IMR-90 (cell line): ENCODE measurements around the gene CREB5. TPM values are rescaled to one million over a fixed set of nuclear protein-coding genes. Genes with fewer than 3 reads are reported as not detected.

ENCODE experiments used
- ATAC-seq: fragments of 200-7000 bp; cut with Tn5 transposase; 2 replicates; pipeline ENCODE4 v1.9.1; 2020; ENCODE audit warnings: low read depth, mild to moderate bottlenecking, moderate library complexity
- BruUV-seq: library from RNA; stranded (reverse); fragments of 400-500 nt; replicated peaks from 2 replicates; lab custom pipeline; 2021; lab: Mats Ljungman, UMichigan
- CTCF ChIA-PET: fragments of 300-600 bp; formaldehyde crosslinking; extraction: SDS; loops from one replicate; lab custom pipeline; 2021; ENCODE audit warnings: antibody characterized with exemption; lab: Yijun Ruan, JAX
- POLR2A ChIA-PET: fragments of 300-600 bp; sonication (Branson Sonifier 250); formaldehyde crosslinking; loops from one replicate; lab custom pipeline; 2022; ENCODE audit warnings: antibody characterized with exemption; ENCODE audit not compliant: unreplicated experiment; lab: Charles Lee
- DNase-seq: peaks from one replicate; pipeline ENCODE4 v3.0.0; 2013
- H2AFZ ChIP-seq: replicated peaks from 2 replicates; pipeline ENCODE3; 2013; ENCODE audit warnings: low read length, mild to moderate bottlenecking; ENCODE audit not compliant: poor library complexity
- H2AK5ac ChIP-seq: 2 replicates; pipeline ENCODE4 v1.6.1; 2013; ENCODE audit warnings: low read depth, low read length, inconsistent platforms
- H2AK9ac ChIP-seq: replicated peaks from 2 replicates; pipeline ENCODE3; 2013; ENCODE audit warnings: mild to moderate bottlenecking, low read depth, low read length, moderate library complexity; ENCODE audit not compliant: poor library complexity
- H2BK120ac ChIP-seq: 2 replicates; pipeline ENCODE4 v1.6.1; 2013; ENCODE audit warnings: low read depth, low read length, inconsistent platforms
- H2BK15ac ChIP-seq: 3 replicates; pipeline ENCODE4 v1.6.1; 2013; ENCODE audit warnings: low read depth, low read length, inconsistent platforms
- H2BK20ac ChIP-seq: 2 replicates; pipeline ENCODE4 v1.6.1; 2013; ENCODE audit warnings: low read depth, mild to moderate bottlenecking, inconsistent platforms, low read length, moderate library complexity
- H2BK5ac ChIP-seq: 2 replicates; pipeline ENCODE4 v1.6.1; 2013; ENCODE audit warnings: mild to moderate bottlenecking, low read depth, low read length, inconsistent platforms; ENCODE audit not compliant: poor library complexity, severe bottlenecking
- H3K14ac ChIP-seq: replicated peaks from 2 replicates; pipeline ENCODE4 v1.6.1; 2013; ENCODE audit warnings: low read depth, low read length, inconsistent platforms
- H3K18ac ChIP-seq: 2 replicates; pipeline ENCODE4 v1.6.1; 2013; ENCODE audit warnings: low read depth, low read length, control low read depth
- H3K23ac ChIP-seq: 2 replicates; pipeline ENCODE4 v1.6.1; 2013; ENCODE audit warnings: low read depth, low read length, inconsistent platforms
- H3K27ac ChIP-seq: 2 replicates; pipeline ENCODE4 v1.5.1; 2013; ENCODE audit warnings: mild to moderate bottlenecking, control low read depth, low read length; ENCODE audit not compliant: insufficient read depth
- H3K27me3 ChIP-seq: 2 replicates; pipeline ENCODE4 v1.6.1; 2013; ENCODE audit warnings: low read length; ENCODE audit not compliant: control insufficient read depth, insufficient read depth
- H3K36me3 ChIP-seq: 2 replicates; pipeline ENCODE4 v1.6.1; 2013; ENCODE audit warnings: low read length, mixed read lengths; ENCODE audit not compliant: control insufficient read depth, insufficient read depth
- H3K4ac ChIP-seq: 2 replicates; pipeline ENCODE4 v1.6.1; 2013; ENCODE audit warnings: low read depth, low read length, inconsistent platforms
- H3K4me1 ChIP-seq: 2 replicates; pipeline ENCODE4 v1.6.1; 2013; ENCODE audit warnings: low read length, mixed read lengths; ENCODE audit not compliant: control insufficient read depth, insufficient read depth
- H3K4me2 ChIP-seq: 2 replicates; pipeline ENCODE4 v1.6.1; 2013; ENCODE audit warnings: low read depth, mild to moderate bottlenecking, control low read depth, low read length, moderate library complexity
- H3K4me3 ChIP-seq: 2 replicates; pipeline ENCODE4 v1.5.1; 2013; ENCODE audit warnings: low read depth, mild to moderate bottlenecking, control low read depth, low read length, moderate library complexity; ENCODE audit not compliant: insufficient read depth
- H3K56ac ChIP-seq: 2 replicates; pipeline ENCODE4 v1.6.1; 2013; ENCODE audit warnings: low read length, inconsistent platforms; ENCODE audit not compliant: insufficient read depth; ENCODE audit errors: extremely low read depth
- H3K79me1 ChIP-seq, 2 experiments: 2 replicates each; pipeline ENCODE4 v1.6.1; 2013; ENCODE audit warnings: low read length in 2 of 2, inconsistent platforms in 1 of 2, low read depth in 1 of 2
- H3K9ac ChIP-seq: 2 replicates; pipeline ENCODE4 v1.6.1; 2013; ENCODE audit warnings: low read depth, low read length, control low read depth
- H3K9me1 ChIP-seq: 2 replicates; pipeline ENCODE4 v1.6.1; 2013; ENCODE audit warnings: low read length, inconsistent platforms; ENCODE audit not compliant: insufficient read depth
- H3K9me3 ChIP-seq: 2 replicates; pipeline ENCODE4 v1.6.1; 2013; ENCODE audit warnings: low read length; ENCODE audit not compliant: control insufficient read depth, insufficient read depth
- H4K20me1 ChIP-seq: 2 replicates; pipeline ENCODE4 v1.6.1; 2013; ENCODE audit warnings: low read length, inconsistent platforms; ENCODE audit not compliant: insufficient read depth
- H4K5ac ChIP-seq: 2 replicates; pipeline ENCODE4 v1.6.1; 2013; ENCODE audit warnings: mild to moderate bottlenecking, low read depth, low read length, control low read depth
- H4K8ac ChIP-seq, 2 experiments: 2 replicates each; pipeline ENCODE4 v1.6.1; 2013; ENCODE audit warnings: low read depth in 2 of 2, low read length in 2 of 2, control low read depth in 1 of 2, inconsistent platforms in 1 of 2
- H4K91ac ChIP-seq: 2 replicates; pipeline ENCODE4 v1.6.1; 2013; ENCODE audit warnings: low read depth, low read length, inconsistent platforms; ENCODE audit not compliant: insufficient read depth
- BHLHE40 ChIP-seq: fragments of 150-350 bp; IDR thresholded peaks from 2 replicates; pipeline ENCODE4 v1.6.1; 2016; ENCODE audit warnings: mild to moderate bottlenecking, low read depth, low read length
- CEBPB ChIP-seq: IDR thresholded peaks from 2 replicates; pipeline ENCODE4 v1.6.1; 2012; ENCODE audit warnings: low read depth, low read length, improper control_type of control experiment
- CHD1 ChIP-seq: IDR thresholded peaks from 2 replicates; pipeline ENCODE4 v1.6.1; 2012; ENCODE audit warnings: low read depth, low read length, improper control_type of control experiment
- FOS ChIP-seq: fragments of 150-350 bp; IDR thresholded peaks from 2 replicates; pipeline ENCODE4 v1.6.1; 2016; ENCODE audit warnings: low read depth, low read length
- MAFK ChIP-seq: IDR thresholded peaks from 2 replicates; pipeline ENCODE4 v1.6.1; 2012; ENCODE audit warnings: low read depth, low read length, improper control_type of control experiment
- MAZ ChIP-seq: IDR thresholded peaks from 2 replicates; pipeline ENCODE4 v1.6.1; 2012; ENCODE audit warnings: low read depth, mild to moderate bottlenecking, low read length, improper control_type of control experiment, moderate library complexity, borderline replicate concordance
- MXI1 ChIP-seq: IDR thresholded peaks from 2 replicates; pipeline ENCODE4 v1.6.1; 2012; ENCODE audit warnings: low read depth, mild to moderate bottlenecking, low read length, moderate library complexity, borderline replicate concordance
- NFE2L2 ChIP-seq: fragments of 150-350 bp; IDR thresholded peaks from 2 replicates; pipeline ENCODE4 v1.6.1; 2016; ENCODE audit warnings: low read depth, mild to moderate bottlenecking, low read length
- POLR2A ChIP-seq: IDR thresholded peaks from 2 replicates; pipeline ENCODE4 v1.6.1; 2012; ENCODE audit warnings: mild to moderate bottlenecking, low read depth, low read length
- RAD21 ChIP-seq: IDR thresholded peaks from 2 replicates; pipeline ENCODE4 v1.6.1; 2012; ENCODE audit warnings: low read length, improper control_type of control experiment
- RCOR1 ChIP-seq: IDR thresholded peaks from 2 replicates; pipeline ENCODE4 v1.6.1; 2012; ENCODE audit warnings: mild to moderate bottlenecking, low read length, improper control_type of control experiment; ENCODE audit not compliant: insufficient replicate concordance
- RFX5 ChIP-seq: IDR thresholded peaks from 2 replicates; pipeline ENCODE4 v1.8.0; 2012; ENCODE audit warnings: low read depth, mild to moderate bottlenecking, low read length, moderate library complexity
- SMC3 ChIP-seq: fragments of 150-350 bp; IDR thresholded peaks from 2 replicates; pipeline ENCODE4 v1.6.1; 2016; ENCODE audit warnings: low read depth, mild to moderate bottlenecking, antibody characterized with exemption, low read length, moderate library complexity
- WGBS, 2 experiments: methylation state at CpG; one replicate each; pipeline versions ENCODE4 v1.1.5 to v1.1.7; 2013; ENCODE audit warnings: missing lambda C conversion rate in 2 of 2; ENCODE audit not compliant: insufficient read length in 1 of 2; ENCODE audit errors: extremely low coverage in 2 of 2; 5-methylcytosine and 5-hydroxymethylcytosine counted together
- dilution Hi-C: fragments of 300-500 bp; cut with HindIII; formaldehyde crosslinking; loops from one replicate; pipeline ENCODE4 v1.14.3; 2018; ENCODE audit warnings: low sequenced_read_pairs; ENCODE audit not compliant: unreplicated experiment
- in situ Hi-C: fragments of 300-500 bp; cut with MboI; formaldehyde crosslinking; loops from 3 replicates; pipeline ENCODE4 v1.14.3; 2019; ENCODE audit warnings: low sequenced_read_pairs, inconsistent platforms, mixed read lengths
- intact Hi-C: fragments of 100-400 bp; cut with micrococcal nuclease; formaldehyde crosslinking; loops from 2 replicates; pipeline ENCODE4 v1.10.0; 2022
- polyA plus RNA-seq, 3 experiments: library from polyadenylated mRNA; depleted of rRNA; stranded (reverse); fragments of >200 nt; gene quantifications; 2 replicates each; pipeline ENCODE4 v1.2.3, GENCODE V29; 2012; ENCODE audit warnings: low replicate concordance in 1 of 3
- total RNA-seq: library from RNA; depleted of rRNA; stranded (reverse); fragments of >200 nt; gene quantifications from 2 replicates; pipeline ENCODE4 v1.2.3, GENCODE V29; 2012
- TF ChIP-seq, protein P1 (sequence below): conservative IDR thresholded peaks from 2 replicates; pipeline ENCODE4 v1.5.1; 2012; ENCODE audit warnings: mild to moderate bottlenecking, low read depth, low read length, improper control_type of control experiment
- TF ChIP-seq, protein P2 (sequence below): fragments of 150-350 bp; IDR thresholded peaks from 2 replicates; pipeline ENCODE4 v1.6.1; 2017; ENCODE audit warnings: mild to moderate bottlenecking, antibody characterized with exemption, low read length, low read depth
- TF ChIP-seq, protein P3 (sequence below): fragments of 150-350 bp; IDR thresholded peaks from 2 replicates; pipeline ENCODE4 v1.6.1; 2016; ENCODE audit warnings: low read depth, mild to moderate bottlenecking, low read length, moderate library complexity, borderline replicate concordance

CREB5 gene
- total and polyA plus RNA-seq, 2 of the 4 experiments (the other 2 are of a cell fraction): 7.3 to 13.1 TPM

DNA sequence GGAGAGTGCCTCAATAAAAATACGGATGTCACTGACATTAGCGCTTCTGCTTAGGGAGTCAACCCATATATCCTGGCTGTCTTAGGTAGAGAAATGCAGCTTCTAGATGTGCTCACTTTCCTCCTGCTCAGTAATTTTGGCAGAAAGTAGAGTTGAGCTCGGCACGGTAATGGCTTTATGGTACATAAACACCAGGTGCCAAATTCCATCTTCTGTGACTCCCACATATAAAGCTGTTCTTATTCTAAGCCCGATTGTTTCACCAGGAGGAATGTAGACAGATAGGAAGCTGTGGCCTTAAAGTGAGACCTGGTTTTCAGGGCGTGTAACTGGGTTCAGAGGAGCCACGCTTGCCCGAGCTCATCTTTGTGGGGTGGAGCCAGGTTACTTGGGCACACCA is 143.7 kb downstream of the CREB5 start:
- WGBS, 2 experiments: no CpG with 5 or more reads among the region's 8 CpGs
- CTCF ChIA-PET: no interaction called here
- Histone ChIP-seq H4K8ac (no peak overlapping the region), H3K9ac (no peak overlapping the region), H3K27ac (no peak overlapping the region), H2AK9ac (no peak overlapping the region), H3K4me2 (no peak overlapping the region), H2BK5ac (no peak overlapping the region), H3K18ac (no peak overlapping the region), H3K27me3 (0 out of 2 replicates have a peak, but pooled peaks cover 3% of the 10 kb centered on the region), H3K4ac (no peak overlapping the region), H3K4me3 (no peak overlapping the region), H3K14ac (no peak overlapping the region), H3K23ac (no peak overlapping the region), H2BK20ac (no peak overlapping the region), H2BK15ac (no peak overlapping the region), H4K5ac (no peak overlapping the region), H3K56ac (no peak overlapping the region), H4K91ac (no peak overlapping the region), H3K36me3 (no peaks in the 10 kb centered on the region), H3K4me1 (peaks cover 2% of the 10 kb centered on the region; the same call in 1 of the 2 replicates), H2AK5ac (no peak overlapping the region), H3K9me1 (no peaks in the 10 kb centered on the region), H4K20me1 (no peaks in the 10 kb centered on the region), H3K9me3 (no peaks in the 10 kb centered on the region), H2BK120ac (no peak overlapping the region), H3K79me1 (0 out of 4 replicates have a peak, but pooled peaks cover 0 to 3% of the 10 kb centered on the region in 2 experiments), H2AFZ (no peak overlapping the region)
- dilution Hi-C loops (no loop called here), in situ Hi-C loops (no loop called here), intact Hi-C loops (no loop called here)
- POLR2A ChIA-PET: no interaction called here
- DNase-seq (no peak), ATAC-seq (no peak)
- no peak for TF ChIP-seq CHD1
- TF ChIP-seq, protein P1, sequence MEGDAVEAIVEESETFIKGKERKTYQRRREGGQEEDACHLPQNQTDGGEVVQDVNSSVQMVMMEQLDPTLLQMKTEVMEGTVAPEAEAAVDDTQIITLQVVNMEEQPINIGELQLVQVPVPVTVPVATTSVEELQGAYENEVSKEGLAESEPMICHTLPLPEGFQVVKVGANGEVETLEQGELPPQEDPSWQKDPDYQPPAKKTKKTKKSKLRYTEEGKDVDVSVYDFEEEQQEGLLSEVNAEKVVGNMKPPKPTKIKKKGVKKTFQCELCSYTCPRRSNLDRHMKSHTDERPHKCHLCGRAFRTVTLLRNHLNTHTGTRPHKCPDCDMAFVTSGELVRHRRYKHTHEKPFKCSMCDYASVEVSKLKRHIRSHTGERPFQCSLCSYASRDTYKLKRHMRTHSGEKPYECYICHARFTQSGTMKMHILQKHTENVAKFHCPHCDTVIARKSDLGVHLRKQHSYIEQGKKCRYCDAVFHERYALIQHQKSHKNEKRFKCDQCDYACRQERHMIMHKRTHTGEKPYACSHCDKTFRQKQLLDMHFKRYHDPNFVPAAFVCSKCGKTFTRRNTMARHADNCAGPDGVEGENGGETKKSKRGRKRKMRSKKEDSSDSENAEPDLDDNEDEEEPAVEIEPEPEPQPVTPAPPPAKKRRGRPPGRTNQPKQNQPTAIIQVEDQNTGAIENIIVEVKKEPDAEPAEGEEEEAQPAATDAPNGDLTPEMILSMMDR: no peak
- TF ChIP-seq SMC3: no peak
- TF ChIP-seq POLR2A: no peak
- TF ChIP-seq NFE2L2: no peak
- TF ChIP-seq FOS: no peak
- TF ChIP-seq, protein P2, sequence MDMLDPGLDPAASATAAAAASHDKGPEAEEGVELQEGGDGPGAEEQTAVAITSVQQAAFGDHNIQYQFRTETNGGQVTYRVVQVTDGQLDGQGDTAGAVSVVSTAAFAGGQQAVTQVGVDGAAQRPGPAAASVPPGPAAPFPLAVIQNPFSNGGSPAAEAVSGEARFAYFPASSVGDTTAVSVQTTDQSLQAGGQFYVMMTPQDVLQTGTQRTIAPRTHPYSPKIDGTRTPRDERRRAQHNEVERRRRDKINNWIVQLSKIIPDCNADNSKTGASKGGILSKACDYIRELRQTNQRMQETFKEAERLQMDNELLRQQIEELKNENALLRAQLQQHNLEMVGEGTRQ: no peak
- no peak for TF ChIP-seq RAD21
- TF ChIP-seq, protein P3, sequence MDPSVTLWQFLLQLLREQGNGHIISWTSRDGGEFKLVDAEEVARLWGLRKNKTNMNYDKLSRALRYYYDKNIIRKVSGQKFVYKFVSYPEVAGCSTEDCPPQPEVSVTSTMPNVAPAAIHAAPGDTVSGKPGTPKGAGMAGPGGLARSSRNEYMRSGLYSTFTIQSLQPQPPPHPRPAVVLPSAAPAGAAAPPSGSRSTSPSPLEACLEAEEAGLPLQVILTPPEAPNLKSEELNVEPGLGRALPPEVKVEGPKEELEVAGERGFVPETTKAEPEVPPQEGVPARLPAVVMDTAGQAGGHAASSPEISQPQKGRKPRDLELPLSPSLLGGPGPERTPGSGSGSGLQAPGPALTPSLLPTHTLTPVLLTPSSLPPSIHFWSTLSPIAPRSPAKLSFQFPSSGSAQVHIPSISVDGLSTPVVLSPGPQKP: no peak
- no peak for TF ChIP-seq CEBPB
- no peak for TF ChIP-seq RFX5
- TF ChIP-seq RCOR1: no peak
- TF ChIP-seq MAZ: no peak
- TF ChIP-seq MAFK: no peak
- TF ChIP-seq MXI1: no peak
- TF ChIP-seq BHLHE40: no peak
- no TSS peak for BruUV-seq
